Skeletal muscle tissue (tissue), 4 donors: ENCODE measurements around the gene SLC25A47. TPM values are rescaled to one million over a fixed set of nuclear protein-coding genes. Genes with fewer than 3 reads are reported as not detected.
"Not testable (repeated sequence)": the region's sequence is repeated elsewhere in the genome, so short reads cannot be mapped to it uniquely, and the experiment has no call there.

ENCODE experiments used
- H3K27ac ChIP-seq: one replicate; pipeline ENCODE4 v1.7.0; 2013; ENCODE audit warnings: mild to moderate bottlenecking, low read depth, low read length, inconsistent platforms
- H3K27me3 ChIP-seq, 3 donors: one replicate each; pipeline ENCODE4 v1.7.0; 2013; ENCODE audit warnings: low read length in 3 of 3; ENCODE audit not compliant: control insufficient read depth in 3 of 3, insufficient read depth in 3 of 3
- H3K36me3 ChIP-seq, 3 donors: one replicate each; pipeline ENCODE4 v1.7.0; 2013; ENCODE audit warnings: low read length in 3 of 3; ENCODE audit not compliant: control insufficient read depth in 3 of 3, insufficient read depth in 3 of 3
- H3K4me1 ChIP-seq, 3 donors: one replicate each; pipeline ENCODE4 v1.7.0; 2013; ENCODE audit warnings: low read length in 3 of 3, mild to moderate bottlenecking in 3 of 3; ENCODE audit not compliant: control insufficient read depth in 3 of 3, insufficient read depth in 3 of 3
- H3K4me3 ChIP-seq, 3 donors: one replicate each; pipeline ENCODE4 v1.7.0; 2013; ENCODE audit warnings: low read length in 3 of 3
- H3K9ac ChIP-seq, 3 donors: one replicate each; pipeline ENCODE4 v1.7.0; 2013; ENCODE audit warnings: low read length in 3 of 3, mild to moderate bottlenecking in 3 of 3, moderate library complexity in 2 of 3, low read depth in 1 of 3
- H3K9me3 ChIP-seq, 3 donors: one replicate each; pipeline ENCODE4 v1.7.0; 2013; ENCODE audit warnings: low read length in 3 of 3; ENCODE audit not compliant: control insufficient read depth in 3 of 3
- total RNA-seq: library from RNA; depleted of rRNA; stranded (reverse); fragments of >200 nt; gene quantifications from one replicate; pipeline ENCODE4 v1.2.3, GENCODE V29; 2014
- donor health status: Osteomylitis.

SLC25A47 gene
- total RNA-seq, 1 donor from 2014 or later, result 0.52 TPM

DNA sequence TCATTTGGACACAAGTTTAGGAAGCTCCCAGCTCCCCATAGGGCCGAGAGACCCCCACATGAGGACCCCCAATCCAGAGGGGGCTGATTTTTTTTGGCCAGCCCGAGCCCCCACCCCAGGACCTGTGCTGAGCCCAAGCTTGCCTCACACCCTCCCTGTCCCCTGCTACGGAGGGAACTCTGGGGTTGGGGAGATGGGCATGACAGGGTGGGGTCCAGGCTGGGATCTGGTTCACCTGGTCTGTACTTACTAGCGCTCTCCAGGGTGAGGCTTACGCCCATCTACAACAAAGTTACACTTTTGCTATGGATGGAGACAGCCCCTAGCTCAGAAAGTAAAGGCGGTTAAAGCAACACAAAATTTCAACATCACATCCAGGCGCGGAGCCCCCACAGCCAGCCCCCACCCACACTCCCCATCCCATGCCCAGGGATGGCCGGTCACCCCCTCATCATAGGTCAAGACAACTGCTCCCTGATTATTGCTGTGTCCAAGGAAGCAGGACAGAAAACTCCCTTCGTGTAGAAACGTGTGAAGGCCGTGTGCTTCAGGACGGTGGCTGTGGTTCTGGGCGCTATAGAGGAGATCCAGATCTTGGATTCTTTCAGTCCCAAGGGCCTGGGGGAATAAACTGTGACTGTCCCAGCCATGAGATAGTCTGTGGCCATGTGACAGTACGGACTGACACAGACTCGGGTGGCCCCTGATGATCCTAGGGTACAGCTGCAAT is 27.6 kb upstream of the SLC25A47 start:
- no peaks in the 10 kb centered on the region for H3K9me3 ChIP-seq
- no peak overlapping the region for H3K27ac ChIP-seq
- H3K4me1 ChIP-seq, result peaks cover 32 to 47% (median 39%) of the 10 kb centered on the region in 3 donors
- no peak overlapping the region for H3K4me3 ChIP-seq
- H3K27me3 ChIP-seq, result no peaks in the 10 kb centered on the region
- H3K36me3 ChIP-seq, result peaks cover 4 to 18% (median 8%) of the 10 kb centered on the region in 3 donors
- H3K9ac ChIP-seq, result no peak overlapping the region

DNA sequence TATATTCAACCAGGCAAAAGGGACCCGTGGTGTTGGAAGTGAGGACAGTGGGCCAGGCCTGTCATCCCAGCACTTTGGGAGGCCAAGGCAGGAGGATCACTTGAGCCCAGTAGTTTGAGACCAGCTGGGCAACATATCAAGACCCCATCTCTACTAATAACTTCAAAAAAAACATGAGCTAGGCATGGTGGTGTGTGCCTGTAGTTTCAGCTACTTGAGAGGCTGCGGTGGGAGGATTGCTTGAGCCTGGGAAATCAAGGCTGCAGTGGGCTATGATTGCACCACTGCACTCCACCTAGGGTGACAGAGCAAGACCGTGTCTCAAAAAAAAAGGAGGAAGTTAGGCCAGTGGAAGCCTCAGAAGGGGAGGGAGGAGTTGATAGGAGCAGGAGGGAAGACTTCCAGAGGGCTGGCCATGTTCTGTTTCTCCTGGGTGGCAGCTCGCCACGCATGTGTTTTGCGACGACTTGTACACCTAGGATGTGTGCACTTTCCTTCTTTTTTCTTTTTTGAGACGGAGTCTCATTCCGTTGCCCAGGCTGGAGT is 27.0 kb upstream of the SLC25A47 start:
- no peaks in the 10 kb centered on the region for H3K9me3 ChIP-seq
- no peak overlapping the region for H3K9ac ChIP-seq
- peaks cover 4 to 16% (median 4%) of the 10 kb centered on the region in 3 donors for H3K36me3 ChIP-seq
- peaks cover 32 to 43% (median 35%) of the 10 kb centered on the region in 3 donors for H3K4me1 ChIP-seq
- H3K27me3 ChIP-seq, result no peaks in the 10 kb centered on the region
- H3K27ac ChIP-seq, result no peak overlapping the region
- H3K4me3 ChIP-seq, result no peak overlapping the region

DNA sequence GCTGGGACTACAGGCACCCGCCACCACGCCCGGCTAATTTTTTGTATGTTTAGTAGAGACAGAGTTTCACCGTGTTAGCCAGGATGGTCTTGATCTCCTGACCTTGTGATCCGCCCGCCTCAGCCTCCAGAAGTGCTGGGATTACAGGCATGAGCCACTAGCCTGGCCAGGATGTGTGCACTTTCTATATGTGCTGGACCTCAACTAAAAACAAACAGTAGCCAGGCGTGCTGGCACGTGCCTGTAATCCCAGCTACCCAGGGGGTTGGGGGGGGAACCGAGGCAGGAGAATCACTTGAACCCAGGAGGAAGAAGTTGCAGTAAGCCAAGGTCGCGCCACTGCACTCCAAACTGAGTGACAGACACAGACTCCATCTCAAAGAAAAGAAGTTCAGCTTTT is 26.4 kb upstream of the SLC25A47 start:
- H3K9ac ChIP-seq, result peak overlapping the region; percentile 2 to 83 (median 74)
- H3K36me3 ChIP-seq, result peaks cover 0 to 13% (median 4%) of the 10 kb centered on the region in 3 donors
- peak overlapping the region in 2 of 3 donors; percentile 31 to 52 for H3K4me3 ChIP-seq
- not testable (repeated sequence) for H3K27me3 ChIP-seq, H3K9me3 ChIP-seq
- peak overlapping the region; percentile 74 for H3K27ac ChIP-seq
- peaks cover 32 to 43% (median 35%) of the 10 kb centered on the region in 3 donors for H3K4me1 ChIP-seq

DNA sequence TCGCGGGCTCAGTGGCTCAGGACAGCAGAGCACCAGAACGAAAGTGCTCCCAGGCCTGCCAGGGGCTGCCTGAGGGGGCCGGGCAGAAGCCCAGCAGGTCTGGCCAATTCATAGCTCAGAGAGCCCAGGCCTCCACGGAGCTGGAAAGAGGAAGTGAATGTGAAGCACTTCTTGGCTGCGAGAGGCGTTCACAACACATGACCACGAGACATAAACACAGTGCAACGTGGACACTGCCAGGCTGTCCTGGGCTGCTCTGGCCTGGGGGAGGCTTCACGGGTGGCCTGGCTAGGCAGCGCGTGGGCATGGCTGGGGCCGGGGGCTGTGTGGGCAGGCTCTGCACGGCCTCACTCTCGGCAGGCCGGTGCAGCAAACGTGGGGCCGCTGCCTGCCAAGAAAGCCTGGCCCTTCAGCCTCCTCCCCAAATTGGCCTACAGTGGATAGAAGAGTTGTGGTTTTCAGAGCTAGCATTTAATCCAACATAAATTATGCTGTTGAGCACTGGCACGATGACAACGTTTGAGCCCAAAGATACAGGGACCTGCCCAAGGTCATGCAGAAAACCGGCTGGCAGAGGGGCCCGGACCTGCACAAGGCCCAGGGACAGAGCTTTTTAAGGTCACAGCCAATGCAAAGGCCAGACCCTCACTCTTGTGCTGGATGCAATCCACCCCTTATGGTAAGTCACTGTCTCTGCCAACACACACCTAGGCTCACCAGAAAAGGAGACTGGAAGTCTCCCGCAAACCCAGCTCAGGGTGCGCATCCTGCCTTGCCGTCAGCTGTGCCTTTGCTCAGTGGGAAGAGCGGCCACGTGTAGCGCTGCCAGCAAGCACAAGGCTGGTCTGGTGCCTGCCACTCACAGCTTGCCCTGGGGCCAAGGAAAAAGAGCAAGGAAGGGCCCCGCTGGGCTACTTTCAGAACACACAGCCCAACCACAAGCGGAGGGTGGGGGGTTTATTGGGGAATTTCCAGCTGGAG is 25.5 kb upstream of the SLC25A47 start:
- Histone ChIP-seq H3K4me1 (peaks cover 32 to 43% (median 35%) of the 10 kb centered on the region in 3 donors), H3K9me3 (no peaks in the 10 kb centered on the region), H3K4me3 (peak overlapping the region in 2 of 3 donors; percentile 31 to 52), H3K36me3 (peaks cover 0 to 6% (median 0%) of the 10 kb centered on the region in 3 donors), H3K9ac (peak overlapping the region; percentile 2 to 83 (median 74)), H3K27ac (peak overlapping the region; percentile 74), H3K27me3 (no peaks in the 10 kb centered on the region)

DNA sequence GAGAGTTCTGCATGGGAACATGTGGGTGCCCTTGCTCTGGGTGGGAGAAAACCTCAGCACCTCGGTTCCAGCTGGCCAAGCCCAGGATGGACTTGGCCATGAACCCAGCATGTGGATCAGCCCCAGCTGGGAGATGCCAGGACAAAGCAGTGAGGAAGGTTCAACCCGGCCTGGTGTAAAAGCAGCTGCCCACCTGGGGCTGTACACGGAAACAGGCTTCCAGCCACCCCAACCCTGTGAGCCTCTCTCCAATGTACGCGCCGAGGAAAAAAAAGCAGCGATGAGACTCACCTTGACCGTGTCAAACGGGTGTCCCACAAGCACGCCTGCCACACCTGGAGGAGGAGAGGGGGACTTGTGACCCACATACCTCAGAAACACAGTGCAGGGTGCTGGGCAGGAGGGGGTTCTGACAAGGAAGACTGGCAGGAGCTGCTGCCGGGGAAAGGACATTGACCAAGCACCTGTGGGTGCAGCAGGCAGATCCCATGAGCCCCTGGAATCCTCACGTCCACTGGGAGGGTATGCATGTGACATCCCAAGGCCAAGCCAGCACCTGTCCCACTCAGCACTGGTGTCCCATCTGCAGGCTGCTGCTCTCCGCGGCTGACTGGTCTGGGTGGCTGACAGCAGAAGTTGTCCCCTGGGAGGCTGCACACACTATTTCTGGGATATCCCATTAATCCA is 24.4 kb upstream of the SLC25A47 start:
- Histone ChIP-seq H3K27ac (peak overlapping the region; percentile 74), H3K36me3 (peaks cover 0 to 2% (median 0%) of the 10 kb centered on the region in 3 donors), H3K9ac (peak overlapping the region in 1 of 3 donors; percentile 83), H3K27me3 (no peaks in the 10 kb centered on the region), H3K4me3 (no peak overlapping the region), H3K4me1 (peaks cover 32 to 43% (median 35%) of the 10 kb centered on the region in 3 donors), H3K9me3 (no peaks in the 10 kb centered on the region)

DNA sequence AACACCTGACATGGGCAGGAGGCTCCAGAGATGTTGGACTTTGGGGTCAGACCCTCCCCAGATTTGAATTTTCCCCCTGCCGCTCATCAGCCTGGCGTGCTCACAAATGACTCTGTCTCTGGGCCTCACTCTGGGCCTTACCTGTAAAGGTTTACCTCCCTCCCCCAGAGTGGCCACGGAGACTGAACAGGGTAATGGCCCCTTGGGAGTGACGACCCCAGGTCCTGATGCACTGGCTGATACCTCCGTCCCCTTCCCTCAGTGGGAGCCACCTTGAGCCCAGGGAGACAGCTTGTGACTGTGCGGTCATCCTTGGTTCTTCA is 23.9 kb upstream of the SLC25A47 start:
- peaks cover 32 to 40% (median 35%) of the 10 kb centered on the region in 3 donors for H3K4me1 ChIP-seq

DNA sequence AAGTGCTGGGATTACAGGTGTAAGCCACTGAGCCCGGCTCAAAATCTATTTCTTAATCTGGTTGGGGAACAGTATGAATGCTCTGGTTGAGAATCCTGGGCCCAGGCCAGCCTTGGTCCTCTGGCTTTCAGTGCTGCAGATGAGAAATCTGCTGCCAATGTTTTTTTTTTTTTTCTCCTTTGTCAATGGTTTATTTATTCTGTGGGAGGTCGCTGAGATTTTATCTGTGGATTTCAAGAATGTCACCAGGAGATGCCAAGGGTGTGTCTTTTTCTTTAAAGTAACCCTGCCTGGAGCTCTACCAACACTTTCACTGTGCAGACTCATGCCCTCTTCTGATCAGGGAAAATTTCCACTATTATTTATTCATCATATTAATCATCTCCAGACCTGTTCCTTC is 20.5 kb upstream of the SLC25A47 start:
- no peak overlapping the region for H3K4me3 ChIP-seq
- no peaks in the 10 kb centered on the region for H3K27me3 ChIP-seq
- no peak overlapping the region for H3K27ac ChIP-seq
- peaks cover 0 to 2% (median 0%) of the 10 kb centered on the region in 3 donors for H3K36me3 ChIP-seq
- peaks cover 25 to 35% (median 33%) of the 10 kb centered on the region in 3 donors for H3K4me1 ChIP-seq
- H3K9me3 ChIP-seq, result no peaks in the 10 kb centered on the region
- no peak overlapping the region for H3K9ac ChIP-seq

More for the DNA sequence above, 23.9 kb upstream of the SLC25A47 start:
- H3K36me3 ChIP-seq, result peaks cover 0 to 2% (median 0%) of the 10 kb centered on the region in 3 donors
- no peaks in the 10 kb centered on the region for H3K27me3 ChIP-seq
- no peak overlapping the region for H3K4me3 ChIP-seq
- H3K27ac ChIP-seq, result no peak overlapping the region
- no peaks in the 10 kb centered on the region for H3K9me3 ChIP-seq
- H3K9ac ChIP-seq, result peak overlapping the region in 1 of 3 donors; percentile 45

DNA sequence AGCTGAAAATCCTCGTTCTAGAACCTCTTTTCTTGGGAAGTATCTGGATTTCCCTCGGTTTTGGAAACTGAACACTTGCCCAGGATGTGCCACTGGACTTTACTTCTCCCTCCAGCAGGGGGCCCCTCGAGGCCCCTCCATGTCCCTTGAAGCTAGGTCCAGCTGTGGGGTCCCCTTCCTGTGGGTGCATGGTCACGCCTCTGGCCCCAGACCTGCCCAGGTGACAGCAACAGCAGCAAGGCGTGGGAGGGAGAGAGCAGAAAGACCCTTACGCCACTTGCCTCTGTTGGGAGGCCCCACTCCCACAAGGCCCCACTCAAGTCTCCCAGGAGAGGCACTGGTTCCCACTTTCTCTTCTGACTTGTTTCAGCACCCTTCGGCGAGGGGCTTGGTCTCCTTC is 20.0 kb upstream of the SLC25A47 start:
- no peaks in the 10 kb centered on the region for H3K27me3 ChIP-seq
- H3K4me1 ChIP-seq, result peaks cover 25 to 37% (median 31%) of the 10 kb centered on the region in 3 donors

DNA sequence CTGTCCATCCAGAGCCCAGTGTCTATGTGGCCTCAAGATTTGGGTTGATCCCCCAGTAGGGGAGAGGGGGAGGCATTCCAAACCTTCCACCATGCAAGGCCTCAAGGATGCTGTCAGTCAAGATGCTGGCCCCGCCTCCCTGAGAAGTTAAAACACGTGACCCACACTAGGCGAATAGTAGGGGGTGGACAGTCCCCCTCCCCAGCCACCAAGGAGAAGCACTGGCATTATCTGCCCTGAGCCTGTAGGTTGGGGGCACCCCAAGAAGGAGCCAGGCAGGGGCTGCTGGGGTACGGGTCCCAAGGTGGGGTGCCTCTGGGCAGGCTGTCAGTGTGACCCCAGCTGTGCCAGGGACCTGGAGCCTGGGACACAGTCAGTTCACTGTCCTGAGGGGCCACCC is 19.2 kb upstream of the SLC25A47 start:
- Histone ChIP-seq H3K9ac (no peak overlapping the region), H3K4me3 (no peak overlapping the region), H3K9me3 (no peaks in the 10 kb centered on the region), H3K27me3 (no peaks in the 10 kb centered on the region), H3K36me3 (no peaks in the 10 kb centered on the region), H3K27ac (no peak overlapping the region), H3K4me1 (peaks cover 21 to 37% (median 28%) of the 10 kb centered on the region in 3 donors)

More for the DNA sequence above, 20.0 kb upstream of the SLC25A47 start:
- Histone ChIP-seq H3K9me3 (no peaks in the 10 kb centered on the region), H3K9ac (no peak overlapping the region), H3K27ac (no peak overlapping the region), H3K4me3 (no peak overlapping the region), H3K36me3 (no peaks in the 10 kb centered on the region)
